ENCODE results near the gene COL13A1. TPM values are rescaled to one million over a fixed set of nuclear protein-coding genes. Genes with fewer than 3 reads are reported as not detected.

The COL13A1 gene
- total RNA-seq, 1 donor from 2014 or later = 25.6 TPM

DNA sequence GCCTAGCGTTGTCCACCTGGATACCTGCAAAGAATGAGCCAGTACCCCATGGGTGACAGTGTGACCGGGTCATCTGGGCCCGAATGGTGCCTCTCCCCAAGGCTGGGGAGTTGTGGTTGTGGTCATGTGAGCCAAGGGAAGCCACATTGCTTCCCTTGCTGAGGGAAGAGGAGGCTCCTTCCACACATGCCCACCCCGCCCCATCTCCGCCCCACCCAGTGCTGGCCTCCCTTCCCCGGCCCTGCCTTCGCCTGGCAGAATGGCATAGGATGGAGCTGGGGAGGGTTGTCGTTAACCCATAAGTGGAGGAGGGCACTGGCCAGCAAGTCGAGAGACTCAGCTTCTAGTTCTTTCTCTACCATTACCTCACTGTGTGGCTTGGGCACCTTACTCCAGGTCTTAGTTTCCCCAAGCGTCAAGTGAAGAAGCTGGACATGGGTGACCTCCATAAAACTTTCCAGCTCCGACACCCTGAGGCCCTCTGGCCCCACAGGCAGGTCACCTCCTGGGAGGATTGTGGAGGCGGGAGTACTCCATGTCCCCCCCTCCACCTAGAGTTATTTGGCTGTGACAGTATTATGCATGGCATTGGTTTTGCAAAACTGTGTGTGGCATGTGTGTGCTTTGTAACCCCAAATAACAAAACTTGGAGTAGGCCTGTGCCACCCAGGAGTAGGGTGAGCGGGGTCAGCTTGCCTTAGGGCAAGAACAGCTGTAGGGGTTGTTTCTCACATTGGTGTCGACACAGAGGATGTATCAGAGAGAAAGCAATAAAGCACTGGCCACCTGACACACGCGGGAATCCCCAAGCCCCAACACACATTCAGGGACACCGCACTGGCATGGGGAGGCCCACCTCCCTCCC lies 160.4 kb downstream of the COL13A1 start:
- TF ChIP-seq CTCF (IDR thresholded peaks at IDR 0.05) = no peak
- Mint-ChIP-seq H3K4me1 (ENCODE audit: low read depth) (peaks cover 26% of the 10 kb centered on the region), H3K27me3 (ENCODE audit: low read depth) (no peaks in the 10 kb centered on the region), H3K9me3 (ENCODE audit: low read depth) (no peaks in the 10 kb centered on the region), H3K27ac (ENCODE audit: unreplicated experiment) (no peak overlapping the region), H3K36me3 (ENCODE audit: low read depth) (peaks cover 6% of the 10 kb centered on the region), H3K4me3 (ENCODE audit: unreplicated experiment) (no peak overlapping the region)
- no peak for DNase-seq (ENCODE audit: low spot score)

DNA sequence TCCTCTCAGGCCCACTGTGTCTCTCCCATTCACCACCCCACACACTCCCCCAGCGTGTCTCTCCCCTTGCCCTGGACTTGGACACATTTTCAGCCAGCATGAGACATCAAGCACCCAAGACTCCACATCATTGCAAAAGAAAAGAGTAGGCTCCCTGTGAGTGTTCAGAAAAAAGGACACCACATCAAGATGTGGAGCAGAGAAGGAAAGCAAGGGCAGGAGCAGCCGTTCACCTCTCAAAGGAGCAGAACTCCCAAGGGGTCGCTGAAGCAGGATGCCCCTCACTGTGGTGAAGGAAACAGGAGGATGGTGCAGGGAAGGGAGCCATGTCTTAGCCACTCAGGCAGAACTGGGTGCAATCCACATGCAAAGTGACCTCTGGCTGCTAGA lies 161.0 kb downstream of the COL13A1 start:
- H3K27ac Mint-ChIP-seq (ENCODE audit: unreplicated experiment) = no peak overlapping the region
- no peak for TF ChIP-seq CTCF (IDR thresholded peaks at IDR 0.05)
- no peak for DNase-seq (ENCODE audit: low spot score)
- H3K4me1 Mint-ChIP-seq (ENCODE audit: low read depth) = peaks cover 26% of the 10 kb centered on the region
- peaks cover 2% of the 10 kb centered on the region for H3K36me3 Mint-ChIP-seq (ENCODE audit: low read depth)
- H3K4me3 Mint-ChIP-seq (ENCODE audit: unreplicated experiment) = no peak overlapping the region
- H3K27me3 Mint-ChIP-seq (ENCODE audit: low read depth) = no peaks in the 10 kb centered on the region
- no peaks in the 10 kb centered on the region for H3K9me3 Mint-ChIP-seq (ENCODE audit: low read depth)

- Mint-ChIP-seq H3K27ac (ENCODE audit: unreplicated experiment) (no peak overlapping the region), H3K9me3 (ENCODE audit: low read depth) (no peaks in the 10 kb centered on the region), H3K4me3 (ENCODE audit: unreplicated experiment) (no peak overlapping the region), H3K27me3 (ENCODE audit: low read depth) (no peaks in the 10 kb centered on the region), H3K4me1 (ENCODE audit: low read depth) (peaks cover 26% of the 10 kb centered on the region), H3K36me3 (ENCODE audit: low read depth) (peaks cover 2% of the 10 kb centered on the region)
- TF ChIP-seq CTCF (IDR thresholded peaks at IDR 0.05) = no peak
- no peak for DNase-seq (ENCODE audit: low spot score)
Observed at GRCh38 chr10:69963178-69963834, 161.6 kb downstream of the COL13A1 start.

- Mint-ChIP-seq H3K9me3 (ENCODE audit: low read depth) (no peaks in the 10 kb centered on the region), H3K27me3 (ENCODE audit: low read depth) (no peaks in the 10 kb centered on the region), H3K36me3 (ENCODE audit: low read depth) (no peaks in the 10 kb centered on the region), H3K4me1 (ENCODE audit: low read depth) (peaks cover 26% of the 10 kb centered on the region), H3K27ac (ENCODE audit: unreplicated experiment) (no peak overlapping the region), H3K4me3 (ENCODE audit: unreplicated experiment) (no peak overlapping the region)
- no peak for TF ChIP-seq CTCF (IDR thresholded peaks at IDR 0.05)
- no peak for DNase-seq (ENCODE audit: low spot score)
Observed at GRCh38 chr10:69963835-69964710, 162.4 kb downstream of the COL13A1 start.

- no peak for DNase-seq (ENCODE audit: low spot score)
- H3K36me3 Mint-ChIP-seq (ENCODE audit: low read depth) = no peaks in the 10 kb centered on the region
- H3K4me3 Mint-ChIP-seq (ENCODE audit: unreplicated experiment) = no peak overlapping the region
- no peak overlapping the region for H3K27ac Mint-ChIP-seq (ENCODE audit: unreplicated experiment)
- no peaks in the 10 kb centered on the region for H3K27me3 Mint-ChIP-seq (ENCODE audit: low read depth)
- peaks cover 26% of the 10 kb centered on the region for H3K4me1 Mint-ChIP-seq (ENCODE audit: low read depth)
- TF ChIP-seq CTCF (IDR thresholded peaks at IDR 0.05) = no peak
- H3K9me3 Mint-ChIP-seq (ENCODE audit: low read depth) = no peaks in the 10 kb centered on the region
Observed at GRCh38 chr10:69965086-69965485, 163.4 kb downstream of the COL13A1 start.

All from chondrocyte (in vitro differentiated cells).